ENCODE data around the gene OR8K5. TPM values are rescaled to one million over a fixed set of nuclear protein-coding genes. Genes with fewer than 3 reads are reported as not detected.

OR8K5 gene
- total and polyA plus RNA-seq, 4 donors = not detected

DNA sequence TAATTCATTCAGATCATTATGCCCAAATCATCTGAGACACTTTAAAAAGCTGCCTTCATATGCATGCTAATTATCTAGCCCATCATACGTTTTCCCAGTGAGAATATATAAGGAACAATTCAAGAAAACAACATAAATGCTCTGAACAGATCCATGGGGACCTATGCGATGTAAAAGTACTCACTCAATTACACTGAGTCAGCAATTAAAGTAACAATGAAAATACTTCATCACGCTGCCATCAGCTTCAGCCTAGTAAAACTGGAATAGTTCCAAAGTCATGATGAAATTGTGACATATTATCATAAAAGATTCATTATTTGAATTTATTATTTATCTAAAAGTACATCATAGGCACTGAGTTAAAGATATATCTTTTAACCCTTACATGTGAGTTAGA, 3.7 kb upstream of the OR8K5 start:
- WGBS = 60% methylated on average over 3 of the region's 3 CpGs
- Histone ChIP-seq H3K27ac (ENCODE audit: low read depth in 1 of 2, low read length in 2 of 2) (no peak overlapping the region), H3K9ac (ENCODE audit: low read depth in 1 of 2, low read length in 2 of 2) (no peak overlapping the region), H3K4me3 (ENCODE audit: low read depth in 1 of 3, low read length in 3 of 3) (no peak overlapping the region), H3K4me1 (ENCODE audit: control insufficient read depth in 4 of 4, insufficient read depth in 4 of 4, low read length in 3 of 4) (no peaks in the 10 kb centered on the region), H3K9me3 (ENCODE audit: control insufficient read depth in 4 of 4, low read length in 3 of 4) (no peaks in the 10 kb centered on the region), H3K27me3 (ENCODE audit: control insufficient read depth in 4 of 4, insufficient read depth in 4 of 4, low read length in 3 of 4) (no peaks in the 10 kb centered on the region), H3K36me3 (ENCODE audit: control insufficient read depth in 4 of 4, insufficient read depth in 3 of 4, low read depth in 1 of 4, low read length in 3 of 4) (no peaks in the 10 kb centered on the region)
- TF ChIP-seq TAF1 (conservative IDR thresholded peaks at IDR 0.05) (no peak), HNF4G (IDR thresholded peaks at IDR 0.05) (no peak), SP1 (IDR thresholded peaks at IDR 0.05) (no peak), RAD21 (IDR thresholded peaks at IDR 0.05) (no peak), HNF4A (conservative IDR thresholded peaks at IDR 0.05) (no peak), FOXA2 (IDR thresholded peaks at IDR 0.05) (no peak), NR2F2 (IDR thresholded peaks at IDR 0.05) (no peak), EGR1 (IDR thresholded peaks at IDR 0.05; ENCODE audit: low read depth in 2 of 2) (no peak), YY1 (IDR thresholded peaks at IDR 0.05) (no peak), GABPA (IDR thresholded peaks at IDR 0.05 in 1 of 2, conservative IDR thresholded peaks at IDR 0.05 in 1 of 2) (no peak), RXRA (IDR thresholded peaks at IDR 0.05) (no peak), JUND (IDR thresholded peaks at IDR 0.05) (no peak), FOXA1 (IDR thresholded peaks at IDR 0.05) (no peak)
- TF ChIP-seq, protein P1, sequence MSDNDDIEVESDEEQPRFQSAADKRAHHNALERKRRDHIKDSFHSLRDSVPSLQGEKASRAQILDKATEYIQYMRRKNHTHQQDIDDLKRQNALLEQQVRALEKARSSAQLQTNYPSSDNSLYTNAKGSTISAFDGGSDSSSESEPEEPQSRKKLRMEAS (IDR thresholded peaks at IDR 0.05) = no peak
- TF ChIP-seq, protein P2, sequence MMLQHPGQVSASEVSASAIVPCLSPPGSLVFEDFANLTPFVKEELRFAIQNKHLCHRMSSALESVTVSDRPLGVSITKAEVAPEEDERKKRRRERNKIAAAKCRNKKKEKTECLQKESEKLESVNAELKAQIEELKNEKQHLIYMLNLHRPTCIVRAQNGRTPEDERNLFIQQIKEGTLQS (IDR thresholded peaks at IDR 0.05) = no peak
- TF ChIP-seq, protein P3, sequence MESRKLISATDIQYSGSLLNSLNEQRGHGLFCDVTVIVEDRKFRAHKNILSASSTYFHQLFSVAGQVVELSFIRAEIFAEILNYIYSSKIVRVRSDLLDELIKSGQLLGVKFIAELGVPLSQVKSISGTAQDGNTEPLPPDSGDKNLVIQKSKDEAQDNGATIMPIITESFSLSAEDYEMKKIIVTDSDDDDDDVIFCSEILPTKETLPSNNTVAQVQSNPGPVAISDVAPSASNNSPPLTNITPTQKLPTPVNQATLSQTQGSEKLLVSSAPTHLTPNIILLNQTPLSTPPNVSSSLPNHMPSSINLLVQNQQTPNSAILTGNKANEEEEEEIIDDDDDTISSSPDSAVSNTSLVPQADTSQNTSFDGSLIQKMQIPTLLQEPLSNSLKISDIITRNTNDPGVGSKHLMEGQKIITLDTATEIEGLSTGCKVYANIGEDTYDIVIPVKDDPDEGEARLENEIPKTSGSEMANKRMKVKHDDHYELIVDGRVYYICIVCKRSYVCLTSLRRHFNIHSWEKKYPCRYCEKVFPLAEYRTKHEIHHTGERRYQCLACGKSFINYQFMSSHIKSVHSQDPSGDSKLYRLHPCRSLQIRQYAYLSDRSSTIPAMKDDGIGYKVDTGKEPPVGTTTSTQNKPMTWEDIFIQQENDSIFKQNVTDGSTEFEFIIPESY (IDR thresholded peaks at IDR 0.05) = no peak
- TF ChIP-seq, protein P4, sequence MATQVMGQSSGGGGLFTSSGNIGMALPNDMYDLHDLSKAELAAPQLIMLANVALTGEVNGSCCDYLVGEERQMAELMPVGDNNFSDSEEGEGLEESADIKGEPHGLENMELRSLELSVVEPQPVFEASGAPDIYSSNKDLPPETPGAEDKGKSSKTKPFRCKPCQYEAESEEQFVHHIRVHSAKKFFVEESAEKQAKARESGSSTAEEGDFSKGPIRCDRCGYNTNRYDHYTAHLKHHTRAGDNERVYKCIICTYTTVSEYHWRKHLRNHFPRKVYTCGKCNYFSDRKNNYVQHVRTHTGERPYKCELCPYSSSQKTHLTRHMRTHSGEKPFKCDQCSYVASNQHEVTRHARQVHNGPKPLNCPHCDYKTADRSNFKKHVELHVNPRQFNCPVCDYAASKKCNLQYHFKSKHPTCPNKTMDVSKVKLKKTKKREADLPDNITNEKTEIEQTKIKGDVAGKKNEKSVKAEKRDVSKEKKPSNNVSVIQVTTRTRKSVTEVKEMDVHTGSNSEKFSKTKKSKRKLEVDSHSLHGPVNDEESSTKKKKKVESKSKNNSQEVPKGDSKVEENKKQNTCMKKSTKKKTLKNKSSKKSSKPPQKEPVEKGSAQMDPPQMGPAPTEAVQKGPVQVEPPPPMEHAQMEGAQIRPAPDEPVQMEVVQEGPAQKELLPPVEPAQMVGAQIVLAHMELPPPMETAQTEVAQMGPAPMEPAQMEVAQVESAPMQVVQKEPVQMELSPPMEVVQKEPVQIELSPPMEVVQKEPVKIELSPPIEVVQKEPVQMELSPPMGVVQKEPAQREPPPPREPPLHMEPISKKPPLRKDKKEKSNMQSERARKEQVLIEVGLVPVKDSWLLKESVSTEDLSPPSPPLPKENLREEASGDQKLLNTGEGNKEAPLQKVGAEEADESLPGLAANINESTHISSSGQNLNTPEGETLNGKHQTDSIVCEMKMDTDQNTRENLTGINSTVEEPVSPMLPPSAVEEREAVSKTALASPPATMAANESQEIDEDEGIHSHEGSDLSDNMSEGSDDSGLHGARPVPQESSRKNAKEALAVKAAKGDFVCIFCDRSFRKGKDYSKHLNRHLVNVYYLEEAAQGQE (IDR thresholded peaks at IDR 0.05) = no peak
- TF ChIP-seq, protein P5, sequence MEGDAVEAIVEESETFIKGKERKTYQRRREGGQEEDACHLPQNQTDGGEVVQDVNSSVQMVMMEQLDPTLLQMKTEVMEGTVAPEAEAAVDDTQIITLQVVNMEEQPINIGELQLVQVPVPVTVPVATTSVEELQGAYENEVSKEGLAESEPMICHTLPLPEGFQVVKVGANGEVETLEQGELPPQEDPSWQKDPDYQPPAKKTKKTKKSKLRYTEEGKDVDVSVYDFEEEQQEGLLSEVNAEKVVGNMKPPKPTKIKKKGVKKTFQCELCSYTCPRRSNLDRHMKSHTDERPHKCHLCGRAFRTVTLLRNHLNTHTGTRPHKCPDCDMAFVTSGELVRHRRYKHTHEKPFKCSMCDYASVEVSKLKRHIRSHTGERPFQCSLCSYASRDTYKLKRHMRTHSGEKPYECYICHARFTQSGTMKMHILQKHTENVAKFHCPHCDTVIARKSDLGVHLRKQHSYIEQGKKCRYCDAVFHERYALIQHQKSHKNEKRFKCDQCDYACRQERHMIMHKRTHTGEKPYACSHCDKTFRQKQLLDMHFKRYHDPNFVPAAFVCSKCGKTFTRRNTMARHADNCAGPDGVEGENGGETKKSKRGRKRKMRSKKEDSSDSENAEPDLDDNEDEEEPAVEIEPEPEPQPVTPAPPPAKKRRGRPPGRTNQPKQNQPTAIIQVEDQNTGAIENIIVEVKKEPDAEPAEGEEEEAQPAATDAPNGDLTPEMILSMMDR (IDR thresholded peaks at IDR 0.05; ENCODE audit: low read depth, low read length, missing input control) = no peak
- DNase-seq (ENCODE audit: low spot score) = no peak

Measured in liver (tissue), 9 donors.